T47D (cell line): ENCODE data around the gene SLC25A29.
"Not testable (repeated sequence)": the region's sequence is repeated elsewhere in the genome, so short reads cannot be mapped to it uniquely, and the experiment has no call there.

ENCODE experiments used
- DNase-seq, 2 experiments: peaks; one replicate each; pipeline versions ENCODE4 v3.0.0 to v3.0.0-alpha.2; 2011 to 2012; ENCODE audit warnings: low read depth in 1 of 2, low spot score in 1 of 2
- JUND ChIP-seq: IDR thresholded peaks from 2 replicates; pipeline ENCODE4 v1.6.1; 2012; ENCODE audit warnings: low read depth
- in situ Hi-C: cut with HindIII; loops from 2 replicates; pipeline ENCODE4 v1.10.0; 2016; ENCODE audit warnings: low sequenced_read_pairs, low pct_unique_long_range_greater_than_20kb

SLC25A29 gene

GRCh38 chr14:100298551-100299237 is 7.5 kb downstream of the SLC25A29 start:
- in situ Hi-C loops = no loop called here
- DNase-seq = no peak
- no peak for TF ChIP-seq JUND

- DNase-seq = peak in 1 of 2 experiments; percentile 22
- in situ Hi-C loops = no loop called here
- no peak for TF ChIP-seq JUND
Observed at GRCh38 chr14:100297320-100298300, 8.6 kb downstream of the SLC25A29 start.

GRCh38 chr14:100296729-100297128 is 9.5 kb downstream of the SLC25A29 start:
- in situ Hi-C loops, DNase-seq: not testable (repeated sequence)

GRCh38 chr14:100296106-100296651 is 10.1 kb downstream of the SLC25A29 start:
- in situ Hi-C loops = no loop called here
- no peak for DNase-seq
- TF ChIP-seq JUND = no peak

- in situ Hi-C loops = no loop called here
- TF ChIP-seq JUND = no peak
- DNase-seq = no peak
Observed at GRCh38 chr14:100295376-100296105, 10.7 kb downstream of the SLC25A29 start.

- DNase-seq = no peak
- no peak for TF ChIP-seq JUND
- in situ Hi-C loops = no loop called here
Observed at GRCh38 chr14:100294963-100295330, 11.3 kb downstream of the SLC25A29 start.

GRCh38 chr14:100294213-100294962 is 11.9 kb downstream of the SLC25A29 start:
- no peak for TF ChIP-seq JUND
- in situ Hi-C loops = no loop called here
- no peak for DNase-seq

- in situ Hi-C loops = no loop called here
Observed at GRCh38 chr14:100293497-100294212, 12.6 kb downstream of the SLC25A29 start.

GRCh38 chr14:100292776-100293461 is 13.3 kb downstream of the SLC25A29 start:
- no peak for TF ChIP-seq JUND
- no peak for DNase-seq
- in situ Hi-C loops = no loop called here

More at GRCh38 chr14:100293497-100294212, 12.6 kb downstream of the SLC25A29 start:
- DNase-seq = no peak
- no peak for TF ChIP-seq JUND

GRCh38 chr14:100292301-100292775 is 13.9 kb downstream of the SLC25A29 start:
- DNase-seq = no peak
- no peak for TF ChIP-seq JUND
- in situ Hi-C loops = no loop called here
